Activated T-helper 17 cell treated with anti-CD3 and anti-CD28 coated beads, Interleukin-2, amount 50 U/mL, for 72 hours (primary cell): ENCODE results near the gene GNG13. TPM values are rescaled to one million over a fixed set of nuclear protein-coding genes. Genes with fewer than 3 reads are reported as not detected.

Experiments
- ATAC-seq: fragments of 150-1000 bp; cut with Tn5 transposase; replicated peaks from 2 replicates; pipeline ENCODE4 v1.10.0; 2021; ENCODE audit warnings: mild to moderate bottlenecking, moderate library complexity
- H3K27ac Mint-ChIP-seq: one replicate; pipeline ENCODE4 v1.8.0; 2022; ENCODE audit warnings: mixed read lengths
- H3K27me3 Mint-ChIP-seq: one replicate; pipeline ENCODE4 v1.8.0; 2022; ENCODE audit warnings: mixed read lengths
- H3K36me3 Mint-ChIP-seq: one replicate; pipeline ENCODE4 v1.8.0; 2022; ENCODE audit warnings: low read depth, mild to moderate bottlenecking, mixed read lengths
- H3K4me1 Mint-ChIP-seq: one replicate; pipeline ENCODE4 v1.8.0; 2022; ENCODE audit warnings: mixed read lengths
- H3K4me3 Mint-ChIP-seq: one replicate; pipeline ENCODE4 v1.8.0; 2022; ENCODE audit warnings: mild to moderate bottlenecking, mixed read lengths
- H3K9me3 Mint-ChIP-seq: one replicate; pipeline ENCODE4 v1.8.0; 2022; ENCODE audit warnings: mixed read lengths
- total RNA-seq, 2 donors: library from RNA; stranded (reverse); gene quantifications; one replicate each; pipeline ENCODE4 v1.2.3, GENCODE V29; 2022

The GNG13 gene
- total RNA-seq, 2 donors from 2014 or later, result not detected

- no peak for ATAC-seq
- H3K27ac Mint-ChIP-seq, result no peak overlapping the region
Measured at GRCh38 chr16:796296-797119, 4.0 kb downstream of the GNG13 start.

GRCh38 chr16:795580-796229, 4.8 kb downstream of the GNG13 start:
- H3K27ac Mint-ChIP-seq, result no peak overlapping the region
- no peaks in the 10 kb centered on the region for H3K4me1 Mint-ChIP-seq

More at GRCh38 chr16:796296-797119, 4.0 kb downstream of the GNG13 start:
- H3K27me3 Mint-ChIP-seq, result no peaks in the 10 kb centered on the region
- no peaks in the 10 kb centered on the region for H3K4me1 Mint-ChIP-seq
- no peaks in the 10 kb centered on the region for H3K9me3 Mint-ChIP-seq
- no peak overlapping the region for H3K4me3 Mint-ChIP-seq
- peaks cover 5% of the 10 kb centered on the region for H3K36me3 Mint-ChIP-seq

GRCh38 chr16:794853-795466, 5.6 kb downstream of the GNG13 start:
- Mint-ChIP-seq H3K9me3 (no peaks in the 10 kb centered on the region), H3K4me3 (no peak overlapping the region), H3K27me3 (no peaks in the 10 kb centered on the region), H3K4me1 (no peaks in the 10 kb centered on the region), H3K36me3 (peaks cover 12% of the 10 kb centered on the region), H3K27ac (no peak overlapping the region)
- no peak for ATAC-seq

More at GRCh38 chr16:795580-796229, 4.8 kb downstream of the GNG13 start:
- H3K9me3 Mint-ChIP-seq, result no peaks in the 10 kb centered on the region
- no peak overlapping the region for H3K4me3 Mint-ChIP-seq
- H3K36me3 Mint-ChIP-seq, result peaks cover 12% of the 10 kb centered on the region
- H3K27me3 Mint-ChIP-seq, result no peaks in the 10 kb centered on the region
- no peak for ATAC-seq

- Mint-ChIP-seq H3K4me3 (no peak overlapping the region), H3K9me3 (no peaks in the 10 kb centered on the region), H3K4me1 (no peaks in the 10 kb centered on the region), H3K36me3 (peaks cover 12% of the 10 kb centered on the region), H3K27ac (no peak overlapping the region), H3K27me3 (no peaks in the 10 kb centered on the region)
- no peak for ATAC-seq
Measured at GRCh38 chr16:794091-794822, 6.3 kb downstream of the GNG13 start.

- H3K4me1 Mint-ChIP-seq, result no peaks in the 10 kb centered on the region
Measured at GRCh38 chr16:793414-793813, 7.1 kb downstream of the GNG13 start.

GRCh38 chr16:792221-792995, 8.1 kb downstream of the GNG13 start:
- no peaks in the 10 kb centered on the region for H3K27me3 Mint-ChIP-seq

More at GRCh38 chr16:793414-793813, 7.1 kb downstream of the GNG13 start:
- H3K4me3 Mint-ChIP-seq, result no peak overlapping the region
- no peaks in the 10 kb centered on the region for H3K27me3 Mint-ChIP-seq
- peaks cover 12% of the 10 kb centered on the region for H3K36me3 Mint-ChIP-seq
- no peak for ATAC-seq
- H3K27ac Mint-ChIP-seq, result no peak overlapping the region
- no peaks in the 10 kb centered on the region for H3K9me3 Mint-ChIP-seq

GRCh38 chr16:791131-791530, 9.4 kb downstream of the GNG13 start:
- Mint-ChIP-seq H3K27ac (no peak overlapping the region), H3K4me3 (no peak overlapping the region), H3K36me3 (peaks cover 12% of the 10 kb centered on the region), H3K9me3 (no peaks in the 10 kb centered on the region), H3K4me1 (no peaks in the 10 kb centered on the region), H3K27me3 (no peaks in the 10 kb centered on the region)
- no peak for ATAC-seq

More at GRCh38 chr16:792221-792995, 8.1 kb downstream of the GNG13 start:
- H3K4me1 Mint-ChIP-seq, result no peaks in the 10 kb centered on the region
- H3K9me3 Mint-ChIP-seq, result no peaks in the 10 kb centered on the region
- no peak for ATAC-seq
- peaks cover 12% of the 10 kb centered on the region for H3K36me3 Mint-ChIP-seq
- no peak overlapping the region for H3K27ac Mint-ChIP-seq
- H3K4me3 Mint-ChIP-seq, result no peak overlapping the region

- no peaks in the 10 kb centered on the region for H3K27me3 Mint-ChIP-seq
Measured at GRCh38 chr16:790086-790485, 10.4 kb downstream of the GNG13 start.

GRCh38 chr16:789191-789850, 11.2 kb downstream of the GNG13 start:
- Mint-ChIP-seq H3K27me3 (no peaks in the 10 kb centered on the region), H3K9me3 (no peaks in the 10 kb centered on the region), H3K4me1 (no peaks in the 10 kb centered on the region), H3K27ac (no peak overlapping the region), H3K36me3 (peaks cover 12% of the 10 kb centered on the region), H3K4me3 (peak overlapping the region; percentile 48)
- no peak for ATAC-seq

More at GRCh38 chr16:790086-790485, 10.4 kb downstream of the GNG13 start:
- ATAC-seq, result no peak
- Mint-ChIP-seq H3K36me3 (peaks cover 12% of the 10 kb centered on the region), H3K4me3 (peak overlapping the region; percentile 48), H3K4me1 (no peaks in the 10 kb centered on the region), H3K9me3 (no peaks in the 10 kb centered on the region), H3K27ac (no peak overlapping the region)

- H3K36me3 Mint-ChIP-seq, result peaks cover 12% of the 10 kb centered on the region
- H3K27me3 Mint-ChIP-seq, result no peaks in the 10 kb centered on the region
- ATAC-seq, result peak; percentile 95
- no peaks in the 10 kb centered on the region for H3K9me3 Mint-ChIP-seq
- H3K4me1 Mint-ChIP-seq, result no peaks in the 10 kb centered on the region
- H3K27ac Mint-ChIP-seq, result peak within 1 kb of the TSS; percentile 56
- peak within 1 kb of the TSS; percentile 79 for H3K4me3 Mint-ChIP-seq
Measured at GRCh38 chr16:788399-789126, 12.0 kb downstream of the GNG13 start, which contains the start of gene CHTF18. Gene CHTF18 (plus strand): TSS chr16:788620. CDS start chr16:788685, 65 bp downstream.

- H3K27ac Mint-ChIP-seq, result peak within 1 kb of the TSS; percentile 56
- peaks cover 12% of the 10 kb centered on the region for H3K36me3 Mint-ChIP-seq
- peak within 1 kb of the TSS; percentile 79 for H3K4me3 Mint-ChIP-seq
- H3K27me3 Mint-ChIP-seq, result no peaks in the 10 kb centered on the region
- peak; percentile 20 for ATAC-seq
- no peaks in the 10 kb centered on the region for H3K4me1 Mint-ChIP-seq
- no peaks in the 10 kb centered on the region for H3K9me3 Mint-ChIP-seq
Measured at GRCh38 chr16:787978-788398, 12.5 kb downstream of the GNG13 start, which contains the start of gene RPUSD1. Gene RPUSD1 (minus strand): TSS chr16:788381. CDS start chr16:787737, 644 bp downstream.

GRCh38 chr16:787321-787966, 13.1 kb downstream of the GNG13 start:
- H3K36me3 Mint-ChIP-seq, result peaks cover 12% of the 10 kb centered on the region
- H3K4me1 Mint-ChIP-seq, result no peaks in the 10 kb centered on the region
- H3K27me3 Mint-ChIP-seq, result no peaks in the 10 kb centered on the region
- H3K4me3 Mint-ChIP-seq, result peak overlapping the region; percentile 79
- no peak for ATAC-seq
- no peaks in the 10 kb centered on the region for H3K9me3 Mint-ChIP-seq
- H3K27ac Mint-ChIP-seq, result peak overlapping the region; percentile 56
